PC-9 (cell line): ENCODE results near the gene NUDCD3.

Source experiments
- EZH2 ChIP-seq: fragments of 200-600 bp; sonication (generic); IDR thresholded peaks from 2 replicates; pipeline ENCODE4 v1.8.0; 2017; ENCODE audit warnings: antibody characterized with exemption, low read depth
- TF ChIP-seq, protein P1 (sequence below): fragments of 200-600 bp; sonication (generic); conservative IDR thresholded peaks from 2 replicates; pipeline ENCODE4 v1.6.1; 2017; ENCODE audit warnings: mixed run types, antibody characterized with exemption, mild to moderate bottlenecking, moderate library complexity

- TF ChIP-seq, protein P1, sequence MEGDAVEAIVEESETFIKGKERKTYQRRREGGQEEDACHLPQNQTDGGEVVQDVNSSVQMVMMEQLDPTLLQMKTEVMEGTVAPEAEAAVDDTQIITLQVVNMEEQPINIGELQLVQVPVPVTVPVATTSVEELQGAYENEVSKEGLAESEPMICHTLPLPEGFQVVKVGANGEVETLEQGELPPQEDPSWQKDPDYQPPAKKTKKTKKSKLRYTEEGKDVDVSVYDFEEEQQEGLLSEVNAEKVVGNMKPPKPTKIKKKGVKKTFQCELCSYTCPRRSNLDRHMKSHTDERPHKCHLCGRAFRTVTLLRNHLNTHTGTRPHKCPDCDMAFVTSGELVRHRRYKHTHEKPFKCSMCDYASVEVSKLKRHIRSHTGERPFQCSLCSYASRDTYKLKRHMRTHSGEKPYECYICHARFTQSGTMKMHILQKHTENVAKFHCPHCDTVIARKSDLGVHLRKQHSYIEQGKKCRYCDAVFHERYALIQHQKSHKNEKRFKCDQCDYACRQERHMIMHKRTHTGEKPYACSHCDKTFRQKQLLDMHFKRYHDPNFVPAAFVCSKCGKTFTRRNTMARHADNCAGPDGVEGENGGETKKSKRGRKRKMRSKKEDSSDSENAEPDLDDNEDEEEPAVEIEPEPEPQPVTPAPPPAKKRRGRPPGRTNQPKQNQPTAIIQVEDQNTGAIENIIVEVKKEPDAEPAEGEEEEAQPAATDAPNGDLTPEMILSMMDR, result no peak
- TF ChIP-seq EZH2, result no peak
Measured at GRCh38 chr7:44381494-44382220, 108.8 kb downstream of the NUDCD3 start.
